ENCODE results near the gene ELOF1.
"Not testable (repeated sequence)": the region's sequence is repeated elsewhere in the genome, so short reads cannot be mapped to it uniquely, and the experiment has no call there.

Gene ELOF1

DNA sequence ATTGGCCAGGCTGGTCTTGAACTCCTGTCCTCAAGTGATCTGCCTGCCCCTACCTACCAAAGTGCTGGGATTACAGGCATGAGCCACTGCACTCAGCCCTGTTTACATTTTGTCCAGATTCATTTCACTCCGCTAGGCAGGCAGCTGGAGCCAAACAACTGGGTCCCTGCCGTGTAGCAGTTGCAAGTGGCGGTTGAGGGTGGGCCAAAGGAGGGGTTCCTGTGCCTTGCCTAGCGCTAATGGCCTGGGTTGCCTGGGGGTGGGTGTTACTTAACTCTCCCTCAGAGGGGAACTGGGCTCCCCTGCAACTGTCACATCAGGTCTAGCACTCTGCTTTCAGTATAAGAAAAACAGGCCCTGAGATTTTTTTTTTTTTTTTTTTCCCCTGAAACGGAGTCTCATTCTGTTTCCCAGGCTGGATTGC is 11.0 kb upstream of the ELOF1 start:
- H3K4me3 ChIP-seq (ENCODE audit: control insufficient read depth, low read depth, low read length), result no peak overlapping the region
- no peak for DNase-seq (ENCODE audit: low read depth)
- TF ChIP-seq, protein P1, sequence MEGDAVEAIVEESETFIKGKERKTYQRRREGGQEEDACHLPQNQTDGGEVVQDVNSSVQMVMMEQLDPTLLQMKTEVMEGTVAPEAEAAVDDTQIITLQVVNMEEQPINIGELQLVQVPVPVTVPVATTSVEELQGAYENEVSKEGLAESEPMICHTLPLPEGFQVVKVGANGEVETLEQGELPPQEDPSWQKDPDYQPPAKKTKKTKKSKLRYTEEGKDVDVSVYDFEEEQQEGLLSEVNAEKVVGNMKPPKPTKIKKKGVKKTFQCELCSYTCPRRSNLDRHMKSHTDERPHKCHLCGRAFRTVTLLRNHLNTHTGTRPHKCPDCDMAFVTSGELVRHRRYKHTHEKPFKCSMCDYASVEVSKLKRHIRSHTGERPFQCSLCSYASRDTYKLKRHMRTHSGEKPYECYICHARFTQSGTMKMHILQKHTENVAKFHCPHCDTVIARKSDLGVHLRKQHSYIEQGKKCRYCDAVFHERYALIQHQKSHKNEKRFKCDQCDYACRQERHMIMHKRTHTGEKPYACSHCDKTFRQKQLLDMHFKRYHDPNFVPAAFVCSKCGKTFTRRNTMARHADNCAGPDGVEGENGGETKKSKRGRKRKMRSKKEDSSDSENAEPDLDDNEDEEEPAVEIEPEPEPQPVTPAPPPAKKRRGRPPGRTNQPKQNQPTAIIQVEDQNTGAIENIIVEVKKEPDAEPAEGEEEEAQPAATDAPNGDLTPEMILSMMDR (IDR thresholded peaks at IDR 0.05; ENCODE audit: control insufficient read depth, insufficient read depth, low read depth, low read length, missing control alignments), result no peak

DNA sequence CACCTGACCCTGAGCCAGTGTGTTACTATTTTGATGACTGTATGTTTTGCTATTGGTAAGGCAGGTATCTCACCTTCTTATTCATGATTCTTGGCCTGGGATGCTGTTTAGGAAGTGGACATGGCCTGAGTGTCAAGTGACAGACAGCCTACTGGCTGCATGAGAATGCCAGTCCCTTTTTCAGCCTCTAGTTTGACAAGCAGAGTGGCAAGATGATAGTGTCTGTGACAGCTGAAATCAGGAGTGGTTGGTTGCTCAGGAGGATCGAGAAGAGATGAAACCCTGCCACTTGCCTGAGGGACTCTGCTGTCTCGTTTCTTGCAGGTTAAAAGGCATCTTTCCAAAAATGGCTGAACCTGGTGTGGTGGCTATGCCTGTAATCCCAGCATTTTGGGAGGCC is 7.1 kb upstream of the ELOF1 start:
- TF ChIP-seq, protein P1 (IDR thresholded peaks at IDR 0.05; ENCODE audit: control insufficient read depth, insufficient read depth, low read depth, low read length, missing control alignments), result no peak
- no peak for DNase-seq (ENCODE audit: low read depth)
- H3K4me3 ChIP-seq (ENCODE audit: control insufficient read depth, low read depth, low read length), result no peak overlapping the region

DNA sequence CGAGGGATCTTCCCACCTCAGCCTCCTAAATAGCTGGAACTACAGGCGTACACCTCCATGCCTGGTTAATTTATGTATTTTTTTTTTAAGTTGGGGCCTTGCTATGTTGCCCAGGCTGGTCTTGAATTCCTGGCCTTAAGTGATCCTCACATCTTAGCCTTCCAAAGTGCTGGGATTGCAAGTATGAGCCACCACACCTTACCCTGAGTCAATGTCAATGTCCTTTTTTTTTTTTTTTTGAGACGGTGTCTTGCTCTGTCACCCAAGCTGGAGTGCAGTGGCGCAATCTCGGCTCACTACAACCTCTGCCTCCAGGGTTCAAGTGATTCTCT is 6.6 kb upstream of the ELOF1 start:
- not testable (repeated sequence) for DNase-seq (ENCODE audit: low read depth); H3K4me3 ChIP-seq (ENCODE audit: control insufficient read depth, low read depth, low read length)

DNA sequence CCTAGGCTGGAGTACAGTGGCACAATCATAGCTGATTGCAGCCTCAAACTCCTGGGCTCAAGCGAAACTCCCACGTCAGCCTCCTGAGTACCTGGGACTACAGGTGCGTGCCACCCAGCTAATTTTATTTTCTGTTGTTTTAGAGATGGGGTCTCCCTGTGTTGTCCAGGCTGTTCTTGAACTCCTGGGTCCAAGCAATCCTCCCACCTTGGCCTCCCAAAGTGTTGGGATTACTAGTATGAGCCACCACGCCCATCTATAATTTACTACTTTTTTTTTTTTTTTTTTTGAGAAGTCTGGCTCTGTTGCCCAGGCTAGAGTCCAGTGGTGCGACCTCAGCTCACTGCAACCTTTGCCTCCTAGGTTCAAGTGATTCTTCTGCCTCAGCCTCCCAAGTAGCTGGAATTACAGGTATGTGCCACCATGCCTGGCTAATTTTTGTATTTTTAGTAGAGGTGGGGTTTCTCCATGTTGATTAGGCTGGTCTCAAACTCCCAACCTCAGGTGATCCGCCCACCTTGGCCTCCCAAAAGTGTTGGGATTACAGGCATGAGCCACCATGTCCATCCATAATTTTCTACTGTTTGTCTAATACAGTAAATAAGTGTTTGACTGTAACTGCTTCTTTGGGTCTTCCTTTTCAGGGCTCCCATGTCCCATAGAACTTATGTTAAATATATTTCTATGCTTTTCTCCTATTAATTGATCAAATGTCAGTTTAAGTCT is 5.2 kb upstream of the ELOF1 start:
- not testable (repeated sequence) for DNase-seq (ENCODE audit: low read depth); H3K4me3 ChIP-seq (ENCODE audit: control insufficient read depth, low read depth, low read length)

DNA sequence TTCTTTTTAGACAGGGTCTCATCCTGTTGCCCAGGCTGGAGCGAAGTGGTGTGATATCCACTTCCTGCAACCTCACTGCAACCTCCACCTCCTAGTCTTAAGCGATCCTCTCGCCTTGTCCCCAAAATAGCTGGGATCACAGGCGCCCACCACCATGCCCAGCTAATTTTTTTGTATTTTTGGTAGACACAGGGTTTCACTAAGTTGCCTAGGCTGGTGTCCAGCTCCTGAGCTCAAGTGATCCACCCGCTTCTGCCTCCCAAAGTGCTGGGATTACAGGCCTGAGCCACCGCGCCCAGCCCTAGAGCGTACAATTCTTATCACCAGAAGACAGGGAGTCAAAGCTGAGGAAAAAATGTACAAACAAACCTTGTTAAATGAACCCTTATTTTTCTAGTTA is 4.5 kb upstream of the ELOF1 start:
- H3K4me3 ChIP-seq (ENCODE audit: control insufficient read depth, low read depth, low read length), result no peak overlapping the region
- TF ChIP-seq, protein P1 (IDR thresholded peaks at IDR 0.05; ENCODE audit: control insufficient read depth, insufficient read depth, low read depth, low read length, missing control alignments), result no peak
- DNase-seq (ENCODE audit: low read depth), result no peak

DNA sequence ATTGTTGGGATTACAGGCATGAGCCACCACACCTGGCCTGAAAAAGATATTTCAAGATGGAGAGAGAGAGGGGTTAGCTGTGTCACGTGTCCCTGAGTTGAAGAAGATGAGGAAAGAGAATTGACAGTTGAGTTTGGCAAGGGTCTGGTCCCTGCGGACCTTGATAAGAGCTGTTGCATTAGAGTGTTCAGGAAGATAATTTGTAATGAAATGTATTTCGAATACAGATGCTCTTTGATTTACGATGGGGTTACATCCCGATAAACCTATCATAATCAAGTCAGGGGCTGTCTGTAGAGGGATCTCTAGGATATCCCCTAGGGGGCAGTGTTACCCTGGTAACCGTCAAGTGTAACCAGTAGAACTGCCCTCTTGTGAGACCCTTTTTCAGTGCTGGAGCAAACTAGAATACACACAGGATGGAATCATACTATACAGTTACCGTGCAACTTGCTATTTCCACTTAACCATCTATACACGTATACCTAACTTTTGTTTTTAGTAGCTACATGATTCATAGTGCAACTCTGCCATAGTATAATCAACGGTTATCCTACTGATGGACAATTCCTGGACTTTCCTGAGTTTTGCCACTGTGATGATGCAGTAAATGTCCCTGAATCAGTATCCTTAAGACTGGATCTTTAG is 1.5 kb upstream of the ELOF1 start:
- TF ChIP-seq, protein P1 (IDR thresholded peaks at IDR 0.05; ENCODE audit: control insufficient read depth, insufficient read depth, low read depth, low read length, missing control alignments), result peak; percentile 71
- peak; percentile 25 for DNase-seq (ENCODE audit: low read depth)
- no peak overlapping the region for H3K4me3 ChIP-seq (ENCODE audit: control insufficient read depth, low read depth, low read length)

- TF ChIP-seq, protein P1 (IDR thresholded peaks at IDR 0.05; ENCODE audit: control insufficient read depth, insufficient read depth, low read depth, low read length, missing control alignments), result no peak
- DNase-seq (ENCODE audit: low read depth), result no peak
Measured at GRCh38 chr19:11556634-11557420, 2.2 kb downstream of the ELOF1 start.

More at GRCh38 chr19:11556634-11557420, 2.2 kb downstream of the ELOF1 start:
- no peak overlapping the region for H3K4me3 ChIP-seq (ENCODE audit: control insufficient read depth, low read depth, low read length)

All from AG09309 (cell line).